H1 (cell line): ENCODE results near the gene CNPY2. TPM values are rescaled to one million over a fixed set of nuclear protein-coding genes. Genes with fewer than 3 reads are reported as not detected.
A peak's percentile ranks its signal among the peaks of the same experiment; 100 is the strongest.

Source experiments
- ATF3 ChIP-seq: IDR thresholded peaks from 2 replicates; pipeline ENCODE4 v1.6.1; 2011; ENCODE audit warnings: low read depth, mild to moderate bottlenecking, low read length; ENCODE audit not compliant: insufficient read depth
- BCL11A ChIP-seq, 2 experiments: IDR thresholded peaks; one replicate each; pipeline ENCODE4 v1.6.1; 2011; ENCODE audit warnings: low read depth in 2 of 2, low read length in 2 of 2, mild to moderate bottlenecking in 2 of 2
- CBX5 ChIP-seq: fragments of 300-800, 300-1000 bp; sonication (generic); IDR thresholded peaks from 2 replicates; pipeline ENCODE4 v1.7.1; 2016; ENCODE audit warnings: antibody characterized with exemption, low read length, low read depth
- CREB1 ChIP-seq: IDR thresholded peaks from 2 replicates; pipeline ENCODE4 v1.6.1; 2012; ENCODE audit warnings: inconsistent platforms
- EP300 ChIP-seq, 2 experiments: IDR thresholded peaks; 1 replicate in 1 of 2; 2 replicates in 1 of 2; pipeline ENCODE4 v1.6.1; 2011 to 2012; ENCODE audit warnings: low read depth in 2 of 2, low read length in 2 of 2, mild to moderate bottlenecking in 2 of 2, borderline replicate concordance in 1 of 2, inconsistent platforms in 1 of 2, moderate library complexity in 1 of 2
- GTF2F1 ChIP-seq: IDR thresholded peaks from 2 replicates; pipeline ENCODE4 v1.6.1; 2012; ENCODE audit warnings: low read depth, low read length, improper control_type of control experiment, borderline replicate concordance
- HDAC2 ChIP-seq, 2 experiments: fragments of 300-600 bp in 1 of 2; sonication (generic) in 1 of 2; IDR thresholded peaks; 2 replicates each; pipeline ENCODE4 v1.6.1; 2011 to 2012; ENCODE audit warnings: low read depth in 2 of 2, low read length in 2 of 2, mild to moderate bottlenecking in 2 of 2, moderate library complexity in 2 of 2, borderline replicate concordance in 1 of 2, inconsistent platforms in 1 of 2
- KDM4A ChIP-seq: IDR thresholded peaks from one replicate; pipeline ENCODE4 v1.7.1; 2012; ENCODE audit warnings: low read depth, mild to moderate bottlenecking, moderate library complexity, low read length, inconsistent platforms; ENCODE audit not compliant: severe bottlenecking
- KDM5A ChIP-seq: fragments of 200-600 bp; IDR thresholded peaks from 2 replicates; pipeline ENCODE4 v1.7.1; 2012; ENCODE audit warnings: mild to moderate bottlenecking, low read length, inconsistent platforms, mixed read lengths
- MAX ChIP-seq: IDR thresholded peaks from 2 replicates; pipeline ENCODE4 v1.6.1; 2012; ENCODE audit warnings: inconsistent platforms
- NANOG ChIP-seq: IDR thresholded peaks from 2 replicates; pipeline ENCODE4 v1.6.1; 2011; ENCODE audit warnings: low read length, low read depth, mild to moderate bottlenecking, inconsistent platforms; ENCODE audit not compliant: insufficient read depth, poor library complexity, severe bottlenecking
- PHF8 ChIP-seq: fragments of 200-600 bp; sonication (generic); conservative IDR thresholded peaks from 2 replicates; pipeline ENCODE4 v1.7.1; 2012; ENCODE audit warnings: low read depth, mild to moderate bottlenecking, inconsistent platforms, low read length, moderate library complexity
- POLR2A ChIP-seq, 2 experiments: IDR thresholded peaks; 1 replicate in 1 of 2; 2 replicates in 1 of 2; pipeline ENCODE4 v1.6.1; 2011; ENCODE audit warnings: low read depth in 2 of 2, low read length in 2 of 2, mild to moderate bottlenecking in 2 of 2; ENCODE audit errors: control extremely low read depth in 1 of 2
- RBBP5 ChIP-seq: IDR thresholded peaks from 2 replicates; pipeline ENCODE4 v1.7.1; 2012; ENCODE audit warnings: low read depth, mild to moderate bottlenecking, inconsistent platforms, low read length, moderate library complexity, borderline replicate concordance
- RNF2 ChIP-seq: fragments of 200-900, 300-1000 bp; sonication (generic); IDR thresholded peaks from 2 replicates; pipeline ENCODE4 v1.7.1; 2016; ENCODE audit warnings: borderline replicate concordance, low read depth, mild to moderate bottlenecking, antibody characterized with exemption, low read length; ENCODE audit not compliant: poor library complexity, severe bottlenecking; ENCODE audit errors: missing control alignments
- SAP30 ChIP-seq: fragments of 300-600 bp; sonication (generic); IDR thresholded peaks from 2 replicates; pipeline ENCODE4 v1.7.1; 2012; ENCODE audit warnings: low read length, moderate library complexity, mild to moderate bottlenecking, inconsistent platforms; ENCODE audit not compliant: insufficient read depth, insufficient replicate concordance
- SIN3A ChIP-seq, 2 experiments: IDR thresholded peaks in 1 of 2; conservative IDR thresholded peaks in 1 of 2; 2 replicates each; pipeline ENCODE4 v1.6.1; 2011 to 2012; ENCODE audit warnings: low read length in 2 of 2, improper control_type of control experiment in 1 of 2, low read depth in 1 of 2, mild to moderate bottlenecking in 1 of 2
- SP1 ChIP-seq: IDR thresholded peaks from 2 replicates; pipeline ENCODE4 v1.6.1; 2011; ENCODE audit warnings: low read depth, low read length
- SP4 ChIP-seq: IDR thresholded peaks from 2 replicates; pipeline ENCODE4 v1.6.1; 2012; ENCODE audit warnings: low read length, inconsistent platforms
- SRF ChIP-seq: IDR thresholded peaks from 2 replicates; pipeline ENCODE4 v1.6.1; 2011; ENCODE audit warnings: mild to moderate bottlenecking, low read depth, low read length, moderate library complexity
- TBP ChIP-seq: IDR thresholded peaks from 2 replicates; pipeline ENCODE4 v1.6.1; 2011; ENCODE audit warnings: low read depth, low read length, improper control_type of control experiment
- ZNF274 ChIP-seq: IDR thresholded peaks from 2 replicates; pipeline ENCODE4 v1.7.0; 2012; ENCODE audit warnings: low read length, borderline replicate concordance; ENCODE audit errors: extremely low read depth
- polyA plus RNA-seq, 7 experiments: library from polyadenylated mRNA; depleted of rRNA in 3 of 7; stranded (reverse) in 5 of 7; unstranded in 2 of 7; fragments of >200 nt in 5 of 7; fragments of 200-250 nt in 2 of 7; gene quantifications; 1 replicate in 5 of 7; 2 replicates in 1 of 7; 4 replicates in 1 of 7; pipeline versions ENCODE4 v1.2.1 to v1.2.3, GENCODE V29; 2011 to 2013; ENCODE audit warnings: missing spikeins in 2 of 7, mixed read lengths in 2 of 7
- total RNA-seq: library from RNA; stranded (reverse); fragmentation: NEBNext Ultra II Directional; extraction: Animal tissue kit (Norgen Biotek cat#: 25700); gene quantifications from 2 replicates; pipeline ENCODE4 v1.2.1, GENCODE V29; 2021

CNPY2 gene
- total and polyA plus RNA-seq, 2 of the 8 experiments (the other 6 are each of a cell fraction or from before 2014, with no cell fraction given) = 203 to 281 TPM

GRCh38 chr12:56299853-56300643 lies 15.7 kb downstream of the CNPY2 start, which contains the start of gene CS (continued):
- TF ChIP-seq SP4 (peak; percentile 92; the same call in 1 of the 2 replicates), HDAC2 (IDR thresholded peaks at IDR 0.05; ENCODE audit: borderline replicate concordance in 1 of 2, low read depth in 2 of 2, low read length in 2 of 2) (0 out of 4 replicates have a peak, but pooled peaks of 1 of the 2 experiments have one; percentile 64), SAP30 (no peak), NANOG (peak; percentile 74), MAX (peak; percentile 68), TBP (peak; percentile 67), RNF2 (no peak), ATF3 (no peak), PHF8 (peak; percentile 54), RBBP5 (peak; percentile 56; the same call in 1 of the 2 replicates), SP1 (peak; percentile 86), GTF2F1 (no peak), KDM5A (no peak), EP300 (IDR thresholded peaks at IDR 0.05; ENCODE audit: borderline replicate concordance in 1 of 2, low read depth in 2 of 2, low read length in 2 of 2) (no peak), SRF (peak; percentile 25; the same call in 1 of the 2 replicates), SIN3A (conservative IDR thresholded peaks at IDR 0.05 in 1 of 2, IDR thresholded peaks at IDR 0.05 in 1 of 2; ENCODE audit: low read depth in 1 of 2, low read length in 2 of 2) (peak; percentile 55 to 84; a peak in 2 of 4 replicates), ZNF274 (no peak), POLR2A (IDR thresholded peaks at IDR 0.05; ENCODE audit: control extremely low read depth in 1 of 2, low read depth in 2 of 2, low read length in 2 of 2) (peak; percentile 4 to 70; a peak in 2 of 3 replicates), CBX5 (no peak), CREB1 (peak; percentile 56), BCL11A (IDR thresholded peaks at IDR 0.05; ENCODE audit: low read depth in 2 of 2, low read length in 2 of 2) (no peak), KDM4A (peak; percentile 51)
